Measurements from ENCODE around the gene CIROP.

- no peak for TF ChIP-seq ZNF8 (CRISPR knock-in tag; IDR thresholded peaks at IDR 0.05)
- TF ChIP-seq BACH2 (CRISPR knock-in tag; IDR thresholded peaks at IDR 0.05; ENCODE audit: borderline replicate concordance): no peak
- TF ChIP-seq PPARA (CRISPR knock-in tag; IDR thresholded peaks at IDR 0.05; ENCODE audit: borderline replicate concordance): no peak
- no peak for TF ChIP-seq ZC3H10 (CRISPR knock-in tag; IDR thresholded peaks at IDR 0.05)
These were observed 11.3 kb downstream of the CIROP start for GRCh38 chr14:23093526-23093925.
